HG03064 (cell line): ENCODE data around the gene RAB43.
A peak's percentile ranks its signal among the peaks of the same experiment; 100 is the strongest.
"Not testable (repeated sequence)": the region's sequence is repeated elsewhere in the genome, so short reads cannot be mapped to it uniquely, and the experiment has no call there.

ENCODE experiments used
- ATAC-seq: cut with Tn5 transposase; IDR thresholded peaks from one replicate; pipeline ENCODE4 v1.9.1; 2021; ENCODE audit warnings: low read depth; ENCODE audit not compliant: unreplicated experiment

RAB43 gene

GRCh38 chr3:129122412-129123011 is 908 bp upstream of the RAB43 start:
- ATAC-seq: no peak

DNA sequence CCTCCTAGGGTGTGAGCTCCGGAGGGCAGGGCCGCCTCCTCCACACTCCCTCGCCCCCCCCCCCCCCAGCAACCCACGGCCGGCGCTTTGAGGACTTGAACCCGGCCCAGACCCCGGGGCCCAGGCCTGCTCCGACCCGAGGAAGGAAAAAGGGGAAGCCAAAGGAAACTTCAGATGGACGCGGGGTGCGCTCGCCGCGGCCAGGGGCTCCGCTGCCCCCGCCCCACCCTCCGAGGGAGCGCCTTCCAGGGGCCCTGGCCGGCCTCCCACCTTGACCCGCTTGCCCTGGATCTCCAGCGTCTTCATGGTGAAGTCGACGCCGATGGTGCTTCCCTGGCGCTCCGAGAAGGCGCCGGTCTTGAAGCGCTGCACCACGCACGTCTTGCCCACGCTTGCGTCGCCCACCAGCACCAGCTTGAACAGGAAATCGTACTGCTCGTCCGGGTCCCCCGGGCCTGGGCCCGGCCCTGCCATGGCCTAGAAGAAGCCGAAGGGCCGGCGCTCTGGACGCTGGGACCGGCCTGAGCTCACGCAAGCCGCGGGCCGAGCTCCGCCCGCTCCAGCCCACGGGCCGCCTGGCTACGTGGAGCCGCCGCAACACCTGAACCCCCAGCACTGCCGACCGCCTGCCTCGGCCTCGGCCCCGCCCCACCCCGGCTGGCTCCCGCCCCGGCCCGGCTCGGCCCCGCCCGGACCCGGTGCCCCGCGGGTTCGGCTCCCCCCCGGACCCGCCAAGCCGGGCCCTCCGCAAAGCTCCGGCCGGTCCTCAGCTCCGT is 400 bp downstream of the RAB43 start:
- peak; percentile 6 for ATAC-seq

DNA sequence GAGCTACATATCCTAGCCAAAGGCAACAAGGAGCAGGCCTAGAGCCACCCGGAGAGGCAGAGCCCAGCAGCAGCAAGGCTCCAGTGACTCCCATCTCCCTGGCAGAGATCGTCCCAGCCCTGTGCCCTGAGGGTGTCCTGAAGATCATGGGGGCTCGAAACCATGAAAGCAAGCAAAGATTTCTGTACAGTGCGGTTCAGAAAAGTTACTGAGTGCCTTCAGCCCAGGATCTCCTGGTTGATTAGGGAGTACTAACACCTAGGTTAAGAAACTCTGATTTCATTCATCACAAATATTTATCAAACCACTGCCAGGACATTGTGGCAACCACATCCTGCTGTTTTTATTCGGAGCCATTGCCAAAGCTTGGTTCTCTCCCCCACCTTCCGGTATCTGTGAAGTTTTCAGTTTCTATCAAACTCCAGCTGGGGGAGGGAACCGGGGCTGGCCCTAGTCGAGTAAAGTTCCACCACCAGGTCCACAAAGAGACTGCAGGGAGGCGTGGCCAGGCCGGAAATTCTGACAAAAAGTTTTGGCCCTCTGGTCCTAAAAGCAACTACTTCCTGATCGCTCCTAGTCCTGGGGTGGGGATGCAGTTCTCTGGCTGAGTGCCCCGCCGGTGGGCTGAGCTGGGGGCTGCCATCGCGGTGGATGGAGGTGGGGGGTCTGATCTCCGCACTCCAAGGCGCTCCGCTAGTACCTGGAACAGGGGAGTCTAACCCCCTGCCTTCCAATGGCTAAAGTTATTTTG is 1.2 kb downstream of the RAB43 start:
- peak; percentile 70 for ATAC-seq

DNA sequence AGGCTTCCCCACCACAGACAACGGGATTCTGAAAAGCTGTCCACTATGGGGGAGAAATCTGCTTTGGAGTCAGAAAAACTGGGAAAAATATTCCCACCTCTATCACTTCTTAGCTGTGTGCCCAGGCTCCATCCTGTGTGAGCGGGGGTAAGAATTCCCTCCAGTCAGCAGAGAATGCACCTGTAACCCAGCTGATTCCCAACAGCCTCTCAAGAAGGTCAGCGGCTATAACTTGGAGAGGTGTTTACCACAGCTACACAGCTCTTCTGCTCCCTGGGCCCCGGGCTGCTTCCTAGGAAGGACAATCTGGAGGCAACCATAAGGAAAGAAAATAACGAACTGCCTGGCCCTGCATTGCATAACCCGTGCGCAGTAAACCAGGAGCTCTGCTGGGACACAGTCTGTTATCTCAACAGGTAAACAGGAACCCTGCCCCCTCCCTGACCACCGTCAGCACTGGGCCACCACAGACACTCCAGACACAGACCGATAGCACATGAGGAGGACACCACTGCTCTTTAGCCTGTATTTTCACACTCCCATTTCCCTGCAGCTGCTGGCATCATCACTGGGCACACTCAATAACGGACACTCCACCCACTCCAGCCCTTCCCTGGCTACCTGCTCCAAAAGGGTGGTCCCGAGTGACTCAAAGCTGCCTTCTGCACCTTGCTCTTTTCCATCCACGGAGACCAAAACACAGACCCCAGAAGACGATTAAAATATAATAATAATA is 2.1 kb downstream of the RAB43 start:
- ATAC-seq: no peak

GRCh38 chr3:129118745-129119144 is 2.9 kb downstream of the RAB43 start:
- no peak for ATAC-seq

GRCh38 chr3:129117134-129117533 is 4.5 kb downstream of the RAB43 start:
- no peak for ATAC-seq

DNA sequence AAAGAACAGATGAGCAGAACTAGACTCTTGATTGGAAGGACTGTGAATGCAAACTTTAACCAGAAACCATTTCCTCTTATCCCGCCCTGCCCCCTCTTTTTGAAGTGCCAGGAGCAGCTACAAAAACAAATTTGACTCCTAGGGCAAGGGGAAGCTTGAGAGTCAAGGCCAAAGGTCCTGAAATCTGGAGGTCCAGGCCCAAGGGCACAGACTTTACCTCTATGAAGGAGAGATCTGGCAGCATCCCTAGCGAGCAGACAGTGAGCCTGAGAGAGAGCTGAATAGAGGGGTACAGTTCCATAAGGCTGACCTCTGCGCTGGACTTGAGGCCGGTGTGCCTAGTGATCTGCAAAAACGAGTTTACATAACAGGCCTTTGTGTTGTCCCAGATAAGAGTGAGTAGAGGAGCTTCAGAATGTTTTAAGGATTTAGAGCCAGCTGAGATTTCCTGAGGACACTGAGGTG is 5.1 kb downstream of the RAB43 start:
- no peak for ATAC-seq

DNA sequence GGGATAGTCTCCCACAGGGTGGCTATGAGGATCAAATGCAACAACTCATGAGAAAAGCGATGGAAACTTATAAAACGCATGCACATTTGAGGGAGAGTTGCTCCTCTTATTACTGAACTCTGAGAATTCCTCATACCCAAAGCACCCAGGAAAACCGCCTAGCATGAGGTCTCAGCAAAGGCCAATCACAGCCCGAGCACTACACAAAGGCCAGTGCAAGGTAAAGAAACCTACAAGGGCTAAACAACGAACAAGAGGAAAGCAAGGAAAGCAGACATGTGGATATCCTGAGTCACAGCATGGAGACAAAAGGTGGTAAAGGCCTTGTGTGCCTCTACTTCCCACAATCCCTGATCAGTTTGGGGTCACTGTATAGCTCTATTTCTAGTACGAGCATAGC is 7.1 kb downstream of the RAB43 start:
- no peak for ATAC-seq

DNA sequence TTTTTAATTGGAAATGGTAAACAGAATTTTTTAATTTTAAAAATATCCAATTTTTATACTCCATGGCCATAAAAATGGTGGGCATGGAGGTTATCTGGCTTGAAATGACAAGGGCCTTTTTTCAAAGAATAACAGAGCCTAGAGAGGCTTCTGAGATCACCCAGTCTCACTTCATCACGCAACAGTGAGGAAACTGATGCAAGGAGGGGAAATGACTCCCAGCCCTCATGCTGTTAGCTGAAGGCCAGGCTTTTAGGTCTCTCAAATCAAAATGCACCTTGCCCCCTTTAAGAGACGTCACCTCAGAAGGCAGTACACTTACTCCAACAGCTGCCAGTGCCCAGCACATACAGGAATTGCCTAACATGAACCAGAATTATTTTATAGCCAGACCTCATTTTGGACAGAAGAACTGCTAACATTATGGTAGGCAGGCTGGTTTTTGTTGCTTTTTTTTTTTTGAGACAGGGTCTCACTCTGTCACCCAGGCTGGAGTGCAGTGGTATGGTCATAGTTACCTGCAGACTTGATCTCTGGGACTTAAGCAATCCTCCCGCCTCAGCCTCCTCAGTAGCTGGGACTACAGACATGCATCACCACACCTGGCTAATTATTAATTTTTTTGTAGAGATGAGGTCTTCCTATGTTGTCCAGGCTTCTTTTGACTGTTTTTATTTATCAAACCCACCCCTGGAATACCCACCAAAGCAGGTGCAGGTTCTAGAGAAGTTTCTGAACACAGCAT is 9.1 kb downstream of the RAB43 start:
- ATAC-seq: no peak

- not testable (repeated sequence) for ATAC-seq
Observed at GRCh38 chr3:129111076-129111780, 10.4 kb downstream of the RAB43 start.

DNA sequence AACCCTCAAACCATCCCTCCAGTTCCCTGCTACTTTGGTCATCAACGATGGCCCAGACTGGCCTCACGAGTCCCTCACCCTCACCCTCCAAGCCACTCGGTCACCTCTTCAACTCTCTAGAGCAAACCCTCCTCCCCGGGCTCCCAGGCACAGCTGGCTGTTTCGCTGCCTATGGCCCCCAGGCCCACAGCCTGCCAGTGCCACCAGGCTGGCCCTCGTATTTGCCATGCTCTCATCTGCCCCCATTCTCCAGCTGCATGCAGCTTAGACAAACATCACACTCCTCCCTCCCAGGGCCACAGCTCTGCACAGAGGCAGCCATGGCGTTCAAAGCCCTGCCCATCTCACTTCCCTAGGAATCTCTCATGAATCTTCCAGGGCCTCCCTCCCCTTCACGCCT is 13.8 kb downstream of the RAB43 start:
- ATAC-seq: no peak

GRCh38 chr3:129106866-129107565 is 14.6 kb downstream of the RAB43 start:
- no peak for ATAC-seq

DNA sequence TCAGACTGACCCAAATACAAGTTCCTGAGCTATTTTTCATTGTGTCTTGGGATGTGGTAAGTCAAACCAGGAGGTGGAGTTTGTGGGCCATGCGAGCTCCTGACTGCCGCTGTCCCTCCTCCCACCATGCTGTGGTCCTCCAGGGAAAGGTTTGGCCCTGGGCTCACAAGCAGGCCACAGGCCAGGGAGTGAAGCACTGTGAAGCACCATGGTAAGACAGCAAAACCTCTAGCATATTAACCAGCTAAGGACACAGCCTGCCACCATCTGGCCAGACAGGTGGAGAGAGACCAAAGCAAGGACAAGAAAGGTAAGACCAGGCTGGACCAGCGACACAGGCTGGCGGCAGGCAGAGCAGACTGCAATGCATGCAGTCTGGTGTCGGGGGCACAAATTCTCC is 15.3 kb downstream of the RAB43 start:
- no peak for ATAC-seq

GRCh38 chr3:129105862-129106261 is 15.7 kb downstream of the RAB43 start:
- ATAC-seq: no peak

DNA sequence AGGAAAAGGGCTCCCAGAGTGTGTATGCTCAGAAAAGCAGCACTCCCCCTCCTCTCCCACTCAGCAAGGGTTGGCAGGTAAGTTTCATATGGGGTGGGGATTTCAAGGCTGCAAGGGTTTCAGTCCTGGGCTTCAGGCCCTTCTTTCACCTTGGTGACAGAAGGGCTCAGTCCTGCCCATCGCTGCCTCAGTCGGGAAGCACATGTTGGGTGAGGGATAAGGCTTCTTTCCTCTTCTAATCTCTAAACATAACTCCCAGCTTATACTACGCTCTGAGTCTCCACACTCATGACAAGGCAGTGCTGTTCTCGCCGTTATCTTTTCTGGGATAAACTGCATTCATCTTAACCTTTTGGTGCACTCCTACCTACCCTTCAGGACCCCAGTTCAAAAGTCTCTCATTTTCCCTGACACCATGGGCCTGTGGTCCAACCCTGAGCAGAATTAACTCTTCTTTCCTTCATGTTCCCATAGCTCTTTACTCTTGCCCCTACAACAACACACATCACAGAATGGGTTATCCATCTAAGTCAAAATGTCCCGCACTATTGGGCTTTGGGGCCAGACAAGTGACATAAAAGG is 17.0 kb downstream of the RAB43 start:
- no peak for ATAC-seq

- ATAC-seq: no peak
Observed at GRCh38 chr3:129104051-129104450, 17.6 kb downstream of the RAB43 start.

GRCh38 chr3:129103296-129103695 is 18.3 kb downstream of the RAB43 start:
- ATAC-seq: no peak

DNA sequence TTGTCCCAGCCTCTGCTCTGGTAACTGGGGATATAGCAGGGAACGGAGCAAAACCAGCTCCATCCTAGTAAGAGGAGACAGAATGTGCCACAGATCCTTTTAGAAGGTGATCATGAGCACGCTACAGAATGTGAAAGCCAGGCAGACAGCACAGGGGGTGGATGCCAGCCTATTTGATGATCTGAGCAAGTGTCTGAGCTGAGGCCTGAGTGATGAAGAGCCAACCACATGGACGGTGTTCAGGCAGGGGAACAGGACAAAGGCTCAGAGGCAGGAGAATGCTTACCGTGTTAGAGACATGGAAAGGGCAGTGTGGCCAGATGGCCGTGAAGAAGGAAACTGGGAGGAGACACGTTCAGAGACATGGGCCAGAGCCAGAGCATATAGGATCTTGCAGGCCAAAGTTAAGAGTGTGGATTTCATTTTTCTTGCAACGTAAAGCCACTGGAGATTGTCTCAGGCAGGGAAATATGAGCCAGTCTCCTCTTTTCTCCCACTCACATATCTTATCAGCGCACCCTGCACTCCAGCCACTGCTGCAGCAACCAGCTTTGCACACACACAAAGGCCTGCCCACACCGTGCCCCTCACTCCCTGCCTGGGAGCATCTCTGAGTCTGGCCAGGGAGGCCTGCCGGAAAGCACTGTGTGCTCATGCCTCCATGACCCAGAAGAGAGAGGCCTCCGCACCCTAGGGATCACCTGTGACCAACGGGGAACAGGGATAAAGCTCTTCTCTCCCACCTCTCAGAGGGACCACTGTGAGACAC is 20.1 kb downstream of the RAB43 start:
- ATAC-seq: no peak
